SU-DHL-6 (cell line): ENCODE measurements around the gene NPC2.

Source experiments
- H2AFZ ChIP-seq: fragments of 200-600 bp; sonication (generic); 2 replicates; pipeline ENCODE4 v1.6.1; 2014; ENCODE audit warnings: low read depth, mild to moderate bottlenecking, moderate library complexity, mixed read lengths, antibody characterized with exemption, low read length; ENCODE audit not compliant: severe bottlenecking
- H3F3A ChIP-seq: fragments of 200-600 bp; shearing (Covaris generic); 2 replicates; pipeline ENCODE4 v1.6.0; 2016; ENCODE audit warnings: antibody characterized with exemption, mild to moderate bottlenecking; ENCODE audit not compliant: insufficient read depth
- H3K27ac ChIP-seq: fragments of 200-600 bp; sonication (generic); 2 replicates; pipeline ENCODE4 v1.5.1; 2016; ENCODE audit warnings: low read depth, mild to moderate bottlenecking, low read length, moderate library complexity, mixed read lengths
- H3K27me3 ChIP-seq: fragments of 200-600 bp; sonication (generic), shearing (Covaris generic); 2 replicates; pipeline ENCODE4 v1.6.0; 2014; ENCODE audit warnings: mild to moderate bottlenecking, low read length
- H3K36me3 ChIP-seq: fragments of 200-600 bp; sonication (generic); 2 replicates; pipeline ENCODE4 v1.6.1; 2014; ENCODE audit warnings: mild to moderate bottlenecking, low read length, mixed read lengths
- H3K4me2 ChIP-seq: fragments of 300-600, 200-600 bp; shearing (Covaris generic), sonication (generic); 2 replicates; pipeline ENCODE4 v1.6.0; 2014; ENCODE audit warnings: low read length, low read depth, mild to moderate bottlenecking; ENCODE audit not compliant: poor library complexity, severe bottlenecking
- H3K4me3 ChIP-seq: fragments of 200-600 bp; sonication (generic); 2 replicates; pipeline ENCODE4 v1.5.1; 2014; ENCODE audit warnings: antibody characterized with exemption, low read length, mild to moderate bottlenecking, mixed read lengths; ENCODE audit not compliant: insufficient read depth, poor library complexity, severe bottlenecking
- H3K79me2 ChIP-seq: fragments of 200-600 bp; sonication (generic); 2 replicates; pipeline ENCODE4 v1.6.1; 2014; ENCODE audit warnings: mild to moderate bottlenecking, low read length, moderate library complexity; ENCODE audit not compliant: insufficient read depth
- H3K9ac ChIP-seq: fragments of 200-600 bp; sonication (generic); 2 replicates; pipeline ENCODE4 v1.7.0; 2014; ENCODE audit warnings: mild to moderate bottlenecking, low read length
- H3K9me2 ChIP-seq: fragments of 200-600 bp; sonication (generic); replicated peaks from 2 replicates; pipeline ENCODE4 v1.6.1; 2014; ENCODE audit warnings: low read length; ENCODE audit not compliant: insufficient read depth
- H3K9me3 ChIP-seq: fragments of 200-600 bp; sonication (generic); 2 replicates; pipeline ENCODE4 v1.6.1; 2014; ENCODE audit warnings: low read length, mixed read lengths; ENCODE audit not compliant: insufficient read depth
- H4K20me1 ChIP-seq: fragments of 200-600 bp; sonication (generic); 2 replicates; pipeline ENCODE4 v1.6.1; 2014; ENCODE audit warnings: low read depth, mild to moderate bottlenecking, antibody characterized with exemption, low read length, moderate library complexity, mixed read lengths
- CTCF ChIP-seq: fragments of 200-600 bp; sonication (generic); IDR thresholded peaks from one replicate; pipeline ENCODE4 v1.5.1; 2017; ENCODE audit warnings: antibody characterized with exemption, mild to moderate bottlenecking, low read length, moderate library complexity; ENCODE audit not compliant: insufficient read depth, poor library complexity, severe bottlenecking
- EZH2phosphoT487 ChIP-seq: fragments of 200-600 bp; sonication (generic), shearing (Covaris generic); conservative IDR thresholded peaks from 2 replicates; pipeline ENCODE4 v1.6.1; 2018; ENCODE audit warnings: mild to moderate bottlenecking, antibody characterized with exemption, low read length, moderate library complexity, mixed read lengths

The NPC2 gene

DNA sequence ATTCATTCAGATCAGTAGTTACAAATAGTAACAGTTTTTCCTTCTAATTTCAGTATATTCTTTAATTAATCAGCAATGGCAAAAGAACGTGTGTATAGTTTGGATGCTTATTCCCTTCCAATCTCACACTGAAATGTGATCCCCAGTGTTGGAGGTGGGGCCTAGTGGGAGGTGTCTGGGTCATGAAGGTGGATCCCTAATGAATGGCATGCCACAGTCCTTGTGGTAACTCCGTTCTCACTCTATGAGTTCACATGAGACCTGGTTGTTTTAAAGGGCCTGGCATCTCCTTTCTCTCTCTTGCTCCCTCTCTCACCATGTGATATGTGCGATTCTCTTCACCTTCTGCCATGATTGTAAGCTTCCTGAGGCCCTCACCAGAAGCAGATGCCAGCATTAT is 48.2 kb downstream of the NPC2 start:
- no peak overlapping the region for H3K4me2 ChIP-seq
- H3K4me3 ChIP-seq, result no peak overlapping the region
- no peaks in the 10 kb centered on the region for H3F3A ChIP-seq
- no peak for TF ChIP-seq EZH2phosphoT487
- no peak for TF ChIP-seq CTCF
- H3K27ac ChIP-seq, result no peak overlapping the region
- no peaks in the 10 kb centered on the region for H3K9me3 ChIP-seq
- H3K9me2 ChIP-seq, result no peaks in the 10 kb centered on the region
- H2AFZ ChIP-seq, result no peak overlapping the region
- no peaks in the 10 kb centered on the region for H3K79me2 ChIP-seq
- no peaks in the 10 kb centered on the region for H3K36me3 ChIP-seq
- H4K20me1 ChIP-seq, result no peaks in the 10 kb centered on the region
- no peak overlapping the region for H3K9ac ChIP-seq
- H3K27me3 ChIP-seq, result no peaks in the 10 kb centered on the region

DNA sequence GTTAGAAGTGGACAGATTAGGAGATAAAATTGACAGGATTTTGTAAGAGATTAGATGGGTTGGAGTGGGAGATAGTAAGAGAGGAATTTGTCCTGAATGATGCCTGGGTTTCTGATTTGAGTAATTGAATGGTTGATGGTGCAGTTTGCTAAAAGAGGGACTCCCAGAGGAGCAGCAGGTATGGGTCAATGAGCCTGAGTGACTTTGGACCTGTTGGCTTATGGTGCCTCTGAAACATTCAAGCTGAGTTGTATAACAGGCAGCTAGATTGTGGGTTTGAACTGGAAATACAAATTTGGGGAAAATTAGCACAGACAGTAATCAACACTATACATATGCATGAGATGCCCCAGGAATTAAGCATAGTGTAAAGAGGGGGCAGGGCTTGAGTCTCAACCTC is 50.3 kb downstream of the NPC2 start:
- TF ChIP-seq EZH2phosphoT487 (no peak), CTCF (no peak)
- Histone ChIP-seq H3K4me3 (no peak overlapping the region), H3K79me2 (no peaks in the 10 kb centered on the region), H3K9me3 (no peaks in the 10 kb centered on the region), H3K27me3 (no peaks in the 10 kb centered on the region), H3K4me2 (no peak overlapping the region), H3K9me2 (no peaks in the 10 kb centered on the region), H2AFZ (no peak overlapping the region), H4K20me1 (no peaks in the 10 kb centered on the region), H3K36me3 (no peaks in the 10 kb centered on the region), H3K27ac (no peak overlapping the region), H3K9ac (no peak overlapping the region), H3F3A (no peaks in the 10 kb centered on the region)

GRCh38 chr14:74441113-74441512 is 52.0 kb downstream of the NPC2 start:
- H3K9me2 ChIP-seq, result no peaks in the 10 kb centered on the region
- no peak overlapping the region for H2AFZ ChIP-seq
- H3K27ac ChIP-seq, result no peak overlapping the region
- no peak overlapping the region for H3K4me2 ChIP-seq
- H3K79me2 ChIP-seq, result no peaks in the 10 kb centered on the region
- no peak overlapping the region for H3K9ac ChIP-seq
- H3K4me3 ChIP-seq, result no peak overlapping the region
- no peak for TF ChIP-seq CTCF
- TF ChIP-seq EZH2phosphoT487, result no peak
- no peaks in the 10 kb centered on the region for H3K9me3 ChIP-seq
- H3K27me3 ChIP-seq, result no peaks in the 10 kb centered on the region
- no peaks in the 10 kb centered on the region for H3F3A ChIP-seq
- H4K20me1 ChIP-seq, result no peaks in the 10 kb centered on the region
- no peaks in the 10 kb centered on the region for H3K36me3 ChIP-seq
